ENCODE results near the gene ARID3C.

DNA sequence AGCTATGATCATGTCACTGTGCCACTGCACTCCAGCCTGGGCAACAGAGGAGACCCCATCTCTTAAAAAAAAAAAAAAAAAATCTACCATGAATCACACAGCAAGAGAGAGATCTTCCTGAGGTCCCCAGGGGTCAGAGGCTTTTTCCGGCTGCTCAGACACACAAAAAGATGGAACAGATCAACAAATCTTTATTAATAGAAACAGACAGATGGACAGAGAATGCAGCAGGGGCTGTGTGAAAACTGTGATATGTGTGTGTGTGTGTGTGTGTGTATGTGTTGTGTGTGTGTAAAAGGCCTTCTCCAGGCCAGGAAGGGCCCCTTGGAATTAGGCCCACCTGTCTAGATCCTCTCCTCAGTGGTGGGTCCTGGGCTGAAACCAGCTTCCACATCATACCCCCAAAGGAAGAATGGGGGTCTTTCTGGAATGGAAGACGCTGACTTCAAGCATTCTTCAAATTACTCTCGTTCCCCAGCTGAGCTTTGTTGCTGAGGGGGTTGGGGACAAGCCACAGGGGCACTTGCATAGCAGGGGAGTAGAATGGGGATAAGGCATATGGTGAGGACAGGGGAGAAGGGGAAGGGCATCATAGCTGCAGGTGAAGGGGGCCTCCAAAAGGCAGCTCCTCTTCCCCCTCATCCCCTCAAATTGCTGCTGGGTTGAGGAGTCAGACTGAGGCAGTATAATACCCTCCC lies 5.8 kb upstream of the ARID3C start:
- TF ChIP-seq, protein P1, sequence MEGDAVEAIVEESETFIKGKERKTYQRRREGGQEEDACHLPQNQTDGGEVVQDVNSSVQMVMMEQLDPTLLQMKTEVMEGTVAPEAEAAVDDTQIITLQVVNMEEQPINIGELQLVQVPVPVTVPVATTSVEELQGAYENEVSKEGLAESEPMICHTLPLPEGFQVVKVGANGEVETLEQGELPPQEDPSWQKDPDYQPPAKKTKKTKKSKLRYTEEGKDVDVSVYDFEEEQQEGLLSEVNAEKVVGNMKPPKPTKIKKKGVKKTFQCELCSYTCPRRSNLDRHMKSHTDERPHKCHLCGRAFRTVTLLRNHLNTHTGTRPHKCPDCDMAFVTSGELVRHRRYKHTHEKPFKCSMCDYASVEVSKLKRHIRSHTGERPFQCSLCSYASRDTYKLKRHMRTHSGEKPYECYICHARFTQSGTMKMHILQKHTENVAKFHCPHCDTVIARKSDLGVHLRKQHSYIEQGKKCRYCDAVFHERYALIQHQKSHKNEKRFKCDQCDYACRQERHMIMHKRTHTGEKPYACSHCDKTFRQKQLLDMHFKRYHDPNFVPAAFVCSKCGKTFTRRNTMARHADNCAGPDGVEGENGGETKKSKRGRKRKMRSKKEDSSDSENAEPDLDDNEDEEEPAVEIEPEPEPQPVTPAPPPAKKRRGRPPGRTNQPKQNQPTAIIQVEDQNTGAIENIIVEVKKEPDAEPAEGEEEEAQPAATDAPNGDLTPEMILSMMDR (conservative IDR thresholded peaks at IDR 0.05; ENCODE audit: low read length) = no peak
- no peak for TF ChIP-seq EZH2phosphoT487 (IDR thresholded peaks at IDR 0.05; ENCODE audit: borderline replicate concordance)

All from Loucy (cell line).